CD4-positive, alpha-beta T cell (primary cell): ENCODE results near the gene ANO2. TPM values are rescaled to one million over a fixed set of nuclear protein-coding genes. Genes with fewer than 3 reads are reported as not detected.

Source experiments
- ATAC-seq: fragments of 200-7000 bp; cut with Tn5 transposase; one replicate; pipeline ENCODE4 v1.10.0; 2022; ENCODE audit warnings: mild to moderate bottlenecking; ENCODE audit not compliant: poor library complexity
- CTCF ChIA-PET: fragments of 350-600 bp; sonication (Branson Sonifier 250); formaldehyde crosslinking; loops from one replicate; lab custom pipeline; 2021; ENCODE audit warnings: antibody characterized with exemption, inconsistent platforms; lab: Charles Lee
- POLR2A ChIA-PET: fragments of 350-600 bp; sonication (Branson Sonifier 250); formaldehyde crosslinking; loops from one replicate; lab custom pipeline; 2021; ENCODE audit warnings: antibody characterized with exemption, inconsistent platforms; lab: Charles Lee
- DNase-seq, 14 experiments: peaks; one replicate each; pipeline ENCODE4 v3.0.0-alpha.2; 2013 to 2020; ENCODE audit warnings: mixed read lengths in 2 of 14
- H3K27ac ChIP-seq, 2 donors: one replicate each; pipeline versions ENCODE4 v1.5.1 to v1.7.0; 2013; ENCODE audit warnings: low read length in 2 of 2, low read depth in 1 of 2, mild to moderate bottlenecking in 1 of 2
- H3K27me3 ChIP-seq, 2 experiments: 1 replicate in 1 of 2; 2 replicates in 1 of 2; pipeline versions ENCODE4 v1.6.1 to v1.7.0; 2013; ENCODE audit warnings: low read length in 2 of 2, control low read depth in 1 of 2, mild to moderate bottlenecking in 1 of 2, moderate library complexity in 1 of 2; ENCODE audit not compliant: insufficient read depth in 2 of 2, control insufficient read depth in 1 of 2
- H3K36me3 ChIP-seq: one replicate; pipeline ENCODE4 v1.6.1; 2013; ENCODE audit warnings: low read length, control low read depth; ENCODE audit not compliant: insufficient read depth
- H3K4me1 ChIP-seq: one replicate; pipeline ENCODE4 v1.6.1; 2013; ENCODE audit warnings: low read length, control low read depth; ENCODE audit not compliant: insufficient read depth
- H3K4me3 ChIP-seq: one replicate; pipeline ENCODE4 v1.5.1; 2013; ENCODE audit warnings: mild to moderate bottlenecking, low read length, moderate library complexity
- H3K9me3 ChIP-seq, 2 experiments: 1 replicate in 1 of 2; 2 replicates in 1 of 2; pipeline versions ENCODE4 v1.6.1 to v1.7.0; 2013; ENCODE audit warnings: low read length in 2 of 2, mild to moderate bottlenecking in 2 of 2, control low read depth in 1 of 2, moderate library complexity in 1 of 2; ENCODE audit not compliant: control insufficient read depth in 1 of 2, insufficient read depth in 1 of 2
- H3K27ac Mint-ChIP-seq: one replicate; pipeline ENCODE4 v1.8.0; 2020; ENCODE audit warnings: mixed read lengths
- H3K27me3 Mint-ChIP-seq: one replicate; pipeline ENCODE4 v1.8.0; 2021; ENCODE audit warnings: mixed read lengths
- H3K36me3 Mint-ChIP-seq: one replicate; pipeline ENCODE4 v1.8.0; 2021; ENCODE audit warnings: low read depth, mixed read lengths
- H3K4me1 Mint-ChIP-seq: one replicate; pipeline ENCODE4 v1.8.0; 2021; ENCODE audit warnings: low read depth, mixed read lengths
- H3K4me3 Mint-ChIP-seq: one replicate; pipeline ENCODE4 v1.8.0; 2020; ENCODE audit warnings: mild to moderate bottlenecking, mixed read lengths
- H3K9me3 Mint-ChIP-seq: one replicate; pipeline ENCODE4 v1.8.0; 2020; ENCODE audit warnings: mixed read lengths
- intact Hi-C, 2 experiments: fragments of 100-400 bp; cut with DNase I in 1 of 2; cut with micrococcal nuclease in 1 of 2; formaldehyde crosslinking; loops; one replicate each; pipeline versions ENCODE4 v1.15.1 to v1.9.0; 2023 to 2025; cut with DNase I, micrococcal nuclease
- total RNA-seq, 174 experiments: library from RNA in 2 of 174; stranded (reverse) in 2 of 174; gene quantifications; one replicate each; pipeline ENCODE4 v1.2.3 and lab custom pipeline; 2021 to 2026
- TF ChIP-seq, protein P1 (sequence below): fragments of 200-600 bp; IDR thresholded peaks from one replicate; pipeline ENCODE4 v1.8.0; 2022; ENCODE audit warnings: antibody characterized with exemption, mild to moderate bottlenecking

ANO2 gene
- total RNA-seq, 2 experiments from 2014 or later: not detected

- Mint-ChIP-seq H3K9me3 (no peaks in the 10 kb centered on the region), H3K4me1 (no peaks in the 10 kb centered on the region), H3K27me3 (peaks cover 13% of the 10 kb centered on the region), H3K36me3 (no peaks in the 10 kb centered on the region), H3K27ac (no peak overlapping the region), H3K4me3 (no peak overlapping the region)
- H3K4me3 ChIP-seq: no peak overlapping the region
- ATAC-seq (no peak), DNase-seq (no peak)
- TF ChIP-seq, protein P1, sequence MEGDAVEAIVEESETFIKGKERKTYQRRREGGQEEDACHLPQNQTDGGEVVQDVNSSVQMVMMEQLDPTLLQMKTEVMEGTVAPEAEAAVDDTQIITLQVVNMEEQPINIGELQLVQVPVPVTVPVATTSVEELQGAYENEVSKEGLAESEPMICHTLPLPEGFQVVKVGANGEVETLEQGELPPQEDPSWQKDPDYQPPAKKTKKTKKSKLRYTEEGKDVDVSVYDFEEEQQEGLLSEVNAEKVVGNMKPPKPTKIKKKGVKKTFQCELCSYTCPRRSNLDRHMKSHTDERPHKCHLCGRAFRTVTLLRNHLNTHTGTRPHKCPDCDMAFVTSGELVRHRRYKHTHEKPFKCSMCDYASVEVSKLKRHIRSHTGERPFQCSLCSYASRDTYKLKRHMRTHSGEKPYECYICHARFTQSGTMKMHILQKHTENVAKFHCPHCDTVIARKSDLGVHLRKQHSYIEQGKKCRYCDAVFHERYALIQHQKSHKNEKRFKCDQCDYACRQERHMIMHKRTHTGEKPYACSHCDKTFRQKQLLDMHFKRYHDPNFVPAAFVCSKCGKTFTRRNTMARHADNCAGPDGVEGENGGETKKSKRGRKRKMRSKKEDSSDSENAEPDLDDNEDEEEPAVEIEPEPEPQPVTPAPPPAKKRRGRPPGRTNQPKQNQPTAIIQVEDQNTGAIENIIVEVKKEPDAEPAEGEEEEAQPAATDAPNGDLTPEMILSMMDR: no peak
- intact Hi-C loops: no loop called here
- H3K4me1 ChIP-seq: no peaks in the 10 kb centered on the region
- no peak overlapping the region for H3K27ac ChIP-seq
- peaks cover 2 to 6% of the 10 kb centered on the region in 2 experiments for H3K27me3 ChIP-seq
- POLR2A ChIA-PET: no interaction called here
- peaks cover 0 to 7% of the 10 kb centered on the region in 2 experiments for H3K9me3 ChIP-seq
- CTCF ChIA-PET: no interaction called here
- H3K36me3 ChIP-seq: no peaks in the 10 kb centered on the region
Measured at GRCh38 chr12:5624486-5625272, 320.4 kb downstream of the ANO2 start.

DNA sequence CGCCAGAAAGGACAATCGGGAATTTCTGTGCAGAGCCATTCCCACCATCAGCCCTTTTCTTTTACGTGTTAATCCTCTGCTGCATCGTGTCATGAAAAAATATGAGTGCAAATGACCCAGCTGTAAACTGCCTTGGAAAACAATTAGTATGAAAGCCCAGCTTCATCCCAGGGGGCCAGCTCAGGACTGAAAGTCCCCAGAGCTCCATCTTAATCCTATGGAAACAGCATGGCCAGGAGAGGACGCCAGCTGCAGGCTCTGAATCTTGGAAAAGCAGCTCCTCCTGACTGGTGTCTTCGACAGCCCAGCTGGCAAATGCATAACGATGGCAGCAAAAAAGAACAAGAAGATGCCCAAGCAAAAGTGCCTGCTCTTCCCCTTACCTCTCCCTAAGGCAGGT is 321.6 kb downstream of the ANO2 start:
- Mint-ChIP-seq H3K9me3 (no peaks in the 10 kb centered on the region), H3K27ac (no peak overlapping the region)
- TF ChIP-seq, protein P1: no peak

DNA sequence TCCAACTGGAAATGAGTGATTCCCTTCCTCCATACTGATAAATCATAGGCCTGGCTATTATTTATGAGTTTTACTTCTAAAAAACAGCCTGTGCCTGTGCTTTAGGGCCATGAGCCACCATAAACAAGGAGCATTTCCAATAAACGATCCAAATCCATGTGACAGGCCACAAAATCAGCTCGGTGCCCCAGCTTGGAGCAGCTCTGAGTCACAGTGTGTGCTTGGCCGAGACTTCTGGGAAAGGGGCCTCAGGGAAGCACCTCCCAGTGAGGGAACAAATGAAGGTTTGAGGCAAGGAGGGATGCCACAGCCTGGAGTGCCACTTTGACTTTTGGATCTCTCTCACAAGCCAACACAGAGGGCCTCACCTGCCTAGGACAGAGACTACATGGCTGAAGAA is 322.8 kb downstream of the ANO2 start:
- TF ChIP-seq, protein P1: no peak
- Histone ChIP-seq H3K9me3 (peaks cover 0 to 6% of the 10 kb centered on the region in 2 experiments), H3K36me3 (no peaks in the 10 kb centered on the region), H3K4me1 (no peaks in the 10 kb centered on the region), H3K4me3 (no peak overlapping the region), H3K27ac (no peak overlapping the region), H3K27me3 (peaks cover 2 to 6% of the 10 kb centered on the region in 2 experiments)
- ChIA-PET POLR2A (no interaction called here), CTCF (no interaction called here)
- H3K4me3 Mint-ChIP-seq: no peak overlapping the region
- no peak overlapping the region for H3K27ac Mint-ChIP-seq
- DNase-seq (no peak), ATAC-seq (no peak)
- H3K9me3 Mint-ChIP-seq: no peaks in the 10 kb centered on the region
- H3K4me1 Mint-ChIP-seq: no peaks in the 10 kb centered on the region
- intact Hi-C loops: no loop called here
- H3K36me3 Mint-ChIP-seq: no peaks in the 10 kb centered on the region
- H3K27me3 Mint-ChIP-seq: peaks cover 13% of the 10 kb centered on the region

More for the DNA sequence above, 321.6 kb downstream of the ANO2 start:
- no peak for DNase-seq
- ChIA-PET CTCF (no interaction called here), POLR2A (no interaction called here)
- no peak for ATAC-seq
- Mint-ChIP-seq H3K27me3 (peaks cover 13% of the 10 kb centered on the region), H3K36me3 (no peaks in the 10 kb centered on the region), H3K4me3 (no peak overlapping the region), H3K4me1 (no peaks in the 10 kb centered on the region)
- Histone ChIP-seq H3K36me3 (no peaks in the 10 kb centered on the region), H3K4me1 (no peaks in the 10 kb centered on the region), H3K9me3 (peaks cover 0 to 8% of the 10 kb centered on the region in 2 experiments), H3K4me3 (no peak overlapping the region), H3K27me3 (peaks cover 2 to 6% of the 10 kb centered on the region in 2 experiments), H3K27ac (no peak overlapping the region)
- intact Hi-C loops: no loop called here
